OCI-LY1 (cell line): ENCODE results near the gene PTPN21.

Experiments used
- H2AFZ ChIP-seq: fragments of 200-600 bp; sonication (generic), shearing (Covaris generic); 2 replicates; pipeline ENCODE4 v1.6.0; 2014; ENCODE audit warnings: antibody characterized with exemption, mild to moderate bottlenecking, low read length
- H3F3A ChIP-seq: fragments of 200-600 bp; sonication (generic), shearing (Covaris generic); 2 replicates; pipeline ENCODE4 v1.6.0; 2014; ENCODE audit warnings: mild to moderate bottlenecking, antibody characterized with exemption, low read length, moderate library complexity; ENCODE audit not compliant: insufficient read depth
- H3K27ac ChIP-seq: fragments of 200-600 bp; sonication (generic); 2 replicates; pipeline ENCODE4 v1.5.1; 2014; ENCODE audit warnings: low read length, mixed run types, mild to moderate bottlenecking, low read depth; ENCODE audit not compliant: poor library complexity, severe bottlenecking
- H3K27me3 ChIP-seq: fragments of 200-600 bp; sonication (generic); 2 replicates; pipeline ENCODE4 v1.6.0; 2014; ENCODE audit warnings: antibody characterized with exemption, mild to moderate bottlenecking, low read length, moderate library complexity; ENCODE audit not compliant: insufficient read depth
- H3K36me3 ChIP-seq: fragments of 200-600 bp; sonication (generic); 2 replicates; pipeline ENCODE4 v1.6.1; 2014; ENCODE audit warnings: mild to moderate bottlenecking, antibody characterized with exemption, low read length, moderate library complexity, mixed read lengths; ENCODE audit not compliant: insufficient read depth
- H3K4me1 ChIP-seq: fragments of 200-600 bp; sonication (generic); 2 replicates; pipeline ENCODE4 v1.5.1; 2014; ENCODE audit warnings: mild to moderate bottlenecking, low read length, moderate library complexity; ENCODE audit not compliant: insufficient read depth, severe bottlenecking
- H3K4me2 ChIP-seq: fragments of 200-600 bp; sonication (generic), shearing (Covaris generic); 2 replicates; pipeline ENCODE4 v1.6.1; 2014; ENCODE audit warnings: low read length
- H3K4me3 ChIP-seq: fragments of 200-600 bp; sonication (generic); 2 replicates; pipeline ENCODE4 v1.5.1; 2014; ENCODE audit warnings: low read length, low read depth, mild to moderate bottlenecking, mixed read lengths; ENCODE audit not compliant: poor library complexity, severe bottlenecking
- H3K79me2 ChIP-seq: fragments of 200-600 bp; shearing (Covaris generic); 2 replicates; pipeline ENCODE4 v1.6.1; 2016; ENCODE audit warnings: mixed run types, low read length, mixed read lengths; ENCODE audit not compliant: insufficient read depth
- H3K9ac ChIP-seq: fragments of 200-600 bp; sonication (generic), shearing (Covaris generic); 2 replicates; pipeline ENCODE4 v1.6.1; 2014; ENCODE audit warnings: mild to moderate bottlenecking, low read length, mixed read lengths
- H3K9me2 ChIP-seq: fragments of 200-600 bp; sonication (generic), shearing (Covaris generic); 2 replicates; pipeline ENCODE4 v1.6.1; 2014; ENCODE audit warnings: low read depth, mild to moderate bottlenecking, low read length, mixed read lengths
- H3K9me3 ChIP-seq: fragments of 200-600 bp; shearing (Covaris generic); 2 replicates; pipeline ENCODE4 v1.6.1; 2014; ENCODE audit warnings: low read length, mixed read lengths
- H4K20me1 ChIP-seq: fragments of 200-600 bp; sonication (generic), shearing (Covaris generic); 2 replicates; pipeline ENCODE4 v1.6.0; 2016; ENCODE audit warnings: mild to moderate bottlenecking, low read length; ENCODE audit not compliant: insufficient read depth
- CTCF ChIP-seq: fragments of 200-600 bp; sonication (generic), shearing (Covaris generic); IDR thresholded peaks from 2 replicates; pipeline ENCODE4 v1.5.1; 2017; ENCODE audit warnings: mild to moderate bottlenecking, antibody characterized with exemption, low read length, moderate library complexity, mixed read lengths
- EZH2 ChIP-seq: fragments of 200-600 bp; sonication (generic), shearing (Covaris generic); IDR thresholded peaks from 2 replicates; pipeline ENCODE4 v1.8.0; 2017; ENCODE audit warnings: borderline replicate concordance, mixed run types, mild to moderate bottlenecking, antibody characterized with exemption, low read length, moderate library complexity, mixed read lengths

PTPN21 gene

GRCh38 chr14:88482524-88482923 lies 72.3 kb downstream of the PTPN21 start:
- no peaks in the 10 kb centered on the region for H3K4me1 ChIP-seq
- H3K4me3 ChIP-seq: no peak overlapping the region
- no peaks in the 10 kb centered on the region for H3F3A ChIP-seq
- no peaks in the 10 kb centered on the region for H3K36me3 ChIP-seq
- TF ChIP-seq CTCF: no peak
- no peak for TF ChIP-seq EZH2
- H3K9ac ChIP-seq: no peak overlapping the region
- H4K20me1 ChIP-seq: no peaks in the 10 kb centered on the region
- no peak overlapping the region for H2AFZ ChIP-seq
- H3K4me2 ChIP-seq: no peak overlapping the region
- H3K9me3 ChIP-seq: no peaks in the 10 kb centered on the region
- H3K27me3 ChIP-seq: no peaks in the 10 kb centered on the region
- no peaks in the 10 kb centered on the region for H3K79me2 ChIP-seq
- no peaks in the 10 kb centered on the region for H3K9me2 ChIP-seq
- H3K27ac ChIP-seq: no peak overlapping the region

- no peak overlapping the region for H2AFZ ChIP-seq
- H3K27ac ChIP-seq: no peak overlapping the region
- no peak overlapping the region for H3K4me2 ChIP-seq
- H3K27me3 ChIP-seq: no peaks in the 10 kb centered on the region
- H3K9me2 ChIP-seq: no peaks in the 10 kb centered on the region
- no peaks in the 10 kb centered on the region for H3F3A ChIP-seq
- no peaks in the 10 kb centered on the region for H3K4me1 ChIP-seq
- TF ChIP-seq EZH2 (no peak), CTCF (no peak)
- no peak overlapping the region for H3K9ac ChIP-seq
- H3K9me3 ChIP-seq: no peaks in the 10 kb centered on the region
- H3K4me3 ChIP-seq: no peak overlapping the region
- H3K36me3 ChIP-seq: no peaks in the 10 kb centered on the region
- H3K79me2 ChIP-seq: no peaks in the 10 kb centered on the region
- H4K20me1 ChIP-seq: no peaks in the 10 kb centered on the region
These were observed 73.0 kb downstream of the PTPN21 start for GRCh38 chr14:88481794-88482193.

GRCh38 chr14:88481059-88481458 lies 73.7 kb downstream of the PTPN21 start:
- H3K9me2 ChIP-seq: no peaks in the 10 kb centered on the region
- no peak overlapping the region for H2AFZ ChIP-seq
- H3K4me3 ChIP-seq: no peak overlapping the region
- no peak overlapping the region for H3K9ac ChIP-seq
- no peaks in the 10 kb centered on the region for H3K27me3 ChIP-seq
- H3K27ac ChIP-seq: no peak overlapping the region
- TF ChIP-seq CTCF (no peak), EZH2 (no peak)
- no peaks in the 10 kb centered on the region for H3K36me3 ChIP-seq
- no peaks in the 10 kb centered on the region for H3K79me2 ChIP-seq
- no peaks in the 10 kb centered on the region for H3F3A ChIP-seq
- H3K4me1 ChIP-seq: no peaks in the 10 kb centered on the region
- H4K20me1 ChIP-seq: no peaks in the 10 kb centered on the region
- H3K4me2 ChIP-seq: no peak overlapping the region
- H3K9me3 ChIP-seq: no peaks in the 10 kb centered on the region
